ENCODE measurements around the gene CELF4.

The CELF4 gene

GRCh38 chr18:37405772-37406171 lies 159.8 kb downstream of the CELF4 start:
- TF ChIP-seq NFIC (IDR thresholded peaks at IDR 0.05) = no peak
- TF ChIP-seq YY1 (IDR thresholded peaks at IDR 0.05; ENCODE audit: low read depth) = no peak
- no peak for TF ChIP-seq CEBPB (IDR thresholded peaks at IDR 0.05)
- TF ChIP-seq CREB1 (IDR thresholded peaks at IDR 0.05; ENCODE audit: low read depth) = no peak
- no peak for TF ChIP-seq TAF1 (IDR thresholded peaks at IDR 0.05; ENCODE audit: low read depth)
- no peak for TF ChIP-seq TCF12 (IDR thresholded peaks at IDR 0.05; ENCODE audit: low read depth)
- no peak for TF ChIP-seq ZBTB7A (IDR thresholded peaks at IDR 0.05; ENCODE audit: low read depth)
- TF ChIP-seq MAX (IDR thresholded peaks at IDR 0.05) = no peak
- TF ChIP-seq FOXM1 (IDR thresholded peaks at IDR 0.05; ENCODE audit: borderline replicate concordance, low read depth) = no peak
- TF ChIP-seq RAD21 (IDR thresholded peaks at IDR 0.05; ENCODE audit: low read depth) = no peak
- TF ChIP-seq TEAD4 (IDR thresholded peaks at IDR 0.05) = no peak
- TF ChIP-seq EP300 (IDR thresholded peaks at IDR 0.05; ENCODE audit: borderline replicate concordance) = no peak
- no peak for TF ChIP-seq REST (IDR thresholded peaks at IDR 0.05; ENCODE audit: low read depth)
- TF ChIP-seq, protein P1, sequence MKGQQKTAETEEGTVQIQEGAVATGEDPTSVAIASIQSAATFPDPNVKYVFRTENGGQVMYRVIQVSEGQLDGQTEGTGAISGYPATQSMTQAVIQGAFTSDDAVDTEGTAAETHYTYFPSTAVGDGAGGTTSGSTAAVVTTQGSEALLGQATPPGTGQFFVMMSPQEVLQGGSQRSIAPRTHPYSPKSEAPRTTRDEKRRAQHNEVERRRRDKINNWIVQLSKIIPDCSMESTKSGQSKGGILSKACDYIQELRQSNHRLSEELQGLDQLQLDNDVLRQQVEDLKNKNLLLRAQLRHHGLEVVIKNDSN (IDR thresholded peaks at IDR 0.05) = no peak
- no peak for TF ChIP-seq EGR1 (IDR thresholded peaks at IDR 0.05)

DNA sequence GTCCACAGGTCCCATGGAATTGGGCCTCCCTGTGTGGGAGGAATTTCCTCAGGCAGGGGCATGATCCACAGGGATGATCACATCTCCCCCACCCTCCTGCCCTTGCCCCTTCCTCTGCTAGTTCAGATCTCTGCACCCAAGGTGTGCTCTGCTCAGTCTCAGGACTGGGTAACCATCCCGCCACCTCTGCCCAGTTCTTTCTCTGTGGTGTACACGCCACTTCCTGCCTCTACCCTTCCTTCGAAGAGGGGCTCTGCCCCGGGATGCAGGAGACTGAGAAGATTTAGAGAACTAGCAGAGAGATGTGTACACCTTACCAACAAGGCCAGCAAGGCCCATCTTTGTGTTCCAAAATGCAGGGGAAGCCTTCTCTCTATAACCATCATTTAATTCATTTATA lies 160.4 kb downstream of the CELF4 start:
- TF ChIP-seq, protein P1 (IDR thresholded peaks at IDR 0.05) = no peak
- TF ChIP-seq EGR1 (IDR thresholded peaks at IDR 0.05) (no peak), YY1 (IDR thresholded peaks at IDR 0.05; ENCODE audit: low read depth) (no peak), TCF12 (IDR thresholded peaks at IDR 0.05; ENCODE audit: low read depth) (no peak), CREB1 (IDR thresholded peaks at IDR 0.05; ENCODE audit: low read depth) (no peak), CEBPB (IDR thresholded peaks at IDR 0.05) (no peak), RAD21 (IDR thresholded peaks at IDR 0.05; ENCODE audit: low read depth) (no peak), MAX (IDR thresholded peaks at IDR 0.05) (no peak), REST (IDR thresholded peaks at IDR 0.05; ENCODE audit: low read depth) (no peak), NFIC (IDR thresholded peaks at IDR 0.05) (no peak), TEAD4 (IDR thresholded peaks at IDR 0.05) (no peak), FOXM1 (IDR thresholded peaks at IDR 0.05; ENCODE audit: borderline replicate concordance, low read depth) (no peak), ZBTB7A (IDR thresholded peaks at IDR 0.05; ENCODE audit: low read depth) (no peak), TAF1 (IDR thresholded peaks at IDR 0.05; ENCODE audit: low read depth) (no peak), EP300 (IDR thresholded peaks at IDR 0.05; ENCODE audit: borderline replicate concordance) (no peak)

DNA sequence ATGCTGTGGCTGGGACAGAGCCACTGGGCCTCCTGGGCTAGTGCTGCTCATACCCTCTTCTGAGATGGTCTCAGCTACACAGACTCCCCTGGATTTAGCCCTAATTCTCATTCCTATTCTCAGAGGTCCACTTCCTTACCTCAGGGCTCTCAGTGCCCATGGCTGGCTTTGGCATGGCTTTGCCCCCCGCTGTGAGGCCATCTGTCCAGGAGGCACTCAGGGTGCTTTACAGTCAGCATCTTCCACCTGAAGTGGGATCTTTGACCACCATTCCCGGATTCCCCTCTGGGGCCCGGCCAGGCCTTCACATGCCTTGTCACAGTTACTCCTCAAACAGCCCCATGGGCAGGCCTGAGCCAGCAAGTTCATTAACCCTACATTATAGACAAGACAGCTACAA lies 161.8 kb downstream of the CELF4 start:
- no peak for TF ChIP-seq REST (IDR thresholded peaks at IDR 0.05; ENCODE audit: low read depth)
- TF ChIP-seq CEBPB (IDR thresholded peaks at IDR 0.05) = no peak
- no peak for TF ChIP-seq NFIC (IDR thresholded peaks at IDR 0.05)
- TF ChIP-seq TEAD4 (IDR thresholded peaks at IDR 0.05) = no peak
- no peak for TF ChIP-seq RAD21 (IDR thresholded peaks at IDR 0.05; ENCODE audit: low read depth)
- TF ChIP-seq TCF12 (IDR thresholded peaks at IDR 0.05; ENCODE audit: low read depth) = no peak
- no peak for TF ChIP-seq MAX (IDR thresholded peaks at IDR 0.05)
- TF ChIP-seq EGR1 (IDR thresholded peaks at IDR 0.05) = no peak
- TF ChIP-seq TAF1 (IDR thresholded peaks at IDR 0.05; ENCODE audit: low read depth) = no peak
- no peak for TF ChIP-seq YY1 (IDR thresholded peaks at IDR 0.05; ENCODE audit: low read depth)
- no peak for TF ChIP-seq ZBTB7A (IDR thresholded peaks at IDR 0.05; ENCODE audit: low read depth)
- TF ChIP-seq CREB1 (IDR thresholded peaks at IDR 0.05; ENCODE audit: low read depth) = no peak
- TF ChIP-seq, protein P1 (IDR thresholded peaks at IDR 0.05) = no peak
- TF ChIP-seq FOXM1 (IDR thresholded peaks at IDR 0.05; ENCODE audit: borderline replicate concordance, low read depth) = no peak

Measured in Ishikawa (cell line).